K562 (cell line): ENCODE measurements around the gene APCDD1. TPM values are rescaled to one million over a fixed set of nuclear protein-coding genes. Genes with fewer than 3 reads are reported as not detected.
A peak's percentile ranks its signal among the peaks of the same experiment; 100 is the strongest.

Experiments
- ATAC-seq: fragments of 200-7000 bp; cut with Tn5 transposase; 3 replicates; pipeline ENCODE4 v1.9.1; 2020; ENCODE audit warnings: moderate library complexity
- BruUV-seq: library from RNA; stranded (reverse); fragments of 400-500 nt; replicated peaks from 2 replicates; lab custom pipeline; 2021; lab: Mats Ljungman, UMichigan
- CTCF ChIA-PET: fragments of 300-600 bp; formaldehyde crosslinking; extraction: SDS; loops from one replicate; lab custom pipeline; 2021; ENCODE audit warnings: low intra/inter-chr PET ratio; lab: Yijun Ruan, JAX
- POLR2A ChIA-PET: fragments of 300-600, 350-650 bp; sonication (Branson Sonifier 250); formaldehyde crosslinking; extraction: SDS; loops from one replicate; lab custom pipeline; 2021; ENCODE audit warnings: antibody characterized with exemption, inconsistent platforms; lab: Yijun Ruan, JAX
- DNase-seq, 4 experiments: peaks; one replicate each; pipeline versions ENCODE4 v3.0.0 to v3.0.0-alpha.2; 2011 to 2018; ENCODE audit warnings: low spot score in 3 of 4, mixed read lengths in 3 of 4; ENCODE audit errors: extremely low read depth in 1 of 4
- FAIRE-seq: peaks from 2 replicates; lab custom pipeline; 2011; peaks lifted over from hg19 to GRCh38; lab: Jason Lieb, UNC
- H2AFZ ChIP-seq: 2 replicates; pipeline ENCODE4 v1.6.0; 2011; ENCODE audit warnings: low read depth, low read length, control low read depth, inconsistent platforms
- H3K27ac ChIP-seq: fragments of 200-600 bp; 3 replicates; pipeline ENCODE4 v1.8.0; 2011; ENCODE audit warnings: low read depth, mild to moderate bottlenecking, control low read depth, inconsistent platforms, low read length, moderate library complexity, mixed read lengths; ENCODE audit errors: extremely low read depth
- H3K27me3 ChIP-seq, 2 experiments: fragments of 300-600 bp in 1 of 2; 2 replicates in 1 of 2; 3 replicates in 1 of 2; pipeline versions ENCODE4 v1.6.0 to v1.8.0; 2011; ENCODE audit warnings: inconsistent platforms in 2 of 2, low read length in 2 of 2, mild to moderate bottlenecking in 1 of 2, mixed read lengths in 1 of 2, moderate library complexity in 1 of 2; ENCODE audit not compliant: control insufficient read depth in 2 of 2, insufficient read depth in 2 of 2
- H3K36me3 ChIP-seq: fragments of 300-600 bp; 3 replicates; pipeline ENCODE4 v1.8.0; 2011; ENCODE audit warnings: mild to moderate bottlenecking, low read length, inconsistent platforms; ENCODE audit not compliant: control insufficient read depth, insufficient read depth
- H3K4me1 ChIP-seq, 2 experiments: fragments of 200-600 bp in 1 of 2; replicated peaks in 1 of 2; 2 replicates in 1 of 2; 3 replicates in 1 of 2; pipeline versions ENCODE4 v1.5.1 to v1.8.0; 2011; ENCODE audit warnings: inconsistent platforms in 2 of 2, low read length in 2 of 2, mild to moderate bottlenecking in 1 of 2, mixed read lengths in 1 of 2, moderate library complexity in 1 of 2; ENCODE audit not compliant: control insufficient read depth in 2 of 2, insufficient read depth in 2 of 2
- H3K4me2 ChIP-seq: 2 replicates; pipeline ENCODE4 v1.6.1; 2011; ENCODE audit warnings: low read length, control low read depth, inconsistent platforms, mixed read lengths; ENCODE audit not compliant: insufficient read depth
- H3K4me3 ChIP-seq: fragments of 200-600 bp; sonication (generic), shearing (Covaris generic); 2 replicates; pipeline ENCODE4 v1.5.1; 2016; ENCODE audit warnings: control low read depth, inconsistent platforms
- H3K79me2 ChIP-seq: fragments of 200-600 bp; 3 replicates; pipeline ENCODE4 v1.8.0; 2011; ENCODE audit warnings: low read length, inconsistent platforms; ENCODE audit not compliant: control insufficient read depth, insufficient read depth
- H3K9ac ChIP-seq, 2 experiments: 2 replicates each; pipeline versions ENCODE4 v1.6.0 to v1.6.1; 2011; ENCODE audit warnings: low read depth in 2 of 2, low read length in 2 of 2, control low read depth in 1 of 2, inconsistent platforms in 1 of 2, mild to moderate bottlenecking in 1 of 2, mixed read lengths in 1 of 2; ENCODE audit not compliant: insufficient read depth in 1 of 2
- H3K9me1 ChIP-seq: one replicate; pipeline ENCODE4 v1.6.0; 2011; ENCODE audit warnings: inconsistent platforms, mild to moderate bottlenecking, low read length, moderate library complexity; ENCODE audit not compliant: control insufficient read depth, insufficient read depth
- H3K9me3 ChIP-seq: replicated peaks from 2 replicates; pipeline ENCODE4 v1.5.1; 2011; ENCODE audit warnings: low read depth, low read length, inconsistent platforms; ENCODE audit not compliant: control insufficient read depth, insufficient read depth
- H4K20me1 ChIP-seq: replicated peaks from 2 replicates; pipeline ENCODE4 v1.6.1; 2011; ENCODE audit warnings: low read length, inconsistent platforms, mixed read lengths; ENCODE audit not compliant: control insufficient read depth, insufficient read depth
- ARID2 ChIP-seq: fragments of 450-650 bp; IDR thresholded peaks from 2 replicates; pipeline ENCODE4 v1.6.1; 2017; ENCODE audit warnings: antibody characterized with exemption, mild to moderate bottlenecking
- E2F5 ChIP-seq: sonication (generic); formaldehyde crosslinking; IDR thresholded peaks from 2 replicates; pipeline ENCODE4 v1.8.0; 2022; ENCODE audit warnings: mild to moderate bottlenecking, missing genetic modification reagents
- GABPB2 ChIP-seq: fragments of 250-450 bp; sonication (Bioruptor Pico); conservative IDR thresholded peaks from 2 replicates; pipeline ENCODE4 v1.5.1; 2021; ENCODE audit warnings: mild to moderate bottlenecking
- HSF4 ChIP-seq: fragments of 250-450 bp; sonication (Bioruptor Pico); IDR thresholded peaks from 2 replicates; pipeline ENCODE4 v2.1.2; 2022; ENCODE audit warnings: mild to moderate bottlenecking, moderate library complexity, borderline replicate concordance
- PKNOX1 ChIP-seq: fragments of 450-650 bp; IDR thresholded peaks from 2 replicates; pipeline ENCODE4 v1.6.1; 2016
- RCOR1 ChIP-seq, 2 experiments: IDR thresholded peaks; 2 replicates each; pipeline ENCODE4 v1.6.1; 2012; ENCODE audit warnings: low read depth in 2 of 2, low read length in 2 of 2, borderline replicate concordance in 1 of 2, improper control_type of control experiment in 1 of 2
- RFX7 ChIP-seq: fragments of 250-450 bp; sonication (Bioruptor Pico); IDR thresholded peaks from 2 replicates; pipeline ENCODE4 v1.5.1; 2021; ENCODE audit warnings: mild to moderate bottlenecking
- STAT5A ChIP-seq: IDR thresholded peaks from 2 replicates; pipeline ENCODE4 v1.6.1; 2012; ENCODE audit warnings: low read length, inconsistent platforms, borderline replicate concordance
- ZNF589 ChIP-seq: fragments of 200-800 bp; sonication (Bioruptor generic); IDR thresholded peaks from 2 replicates; pipeline ENCODE4 v1.6.1; 2016; ENCODE audit warnings: low read depth, missing genetic modification characterization, missing compliant biosample characterization
- WGBS: fragments of 100-300 bp; shearing (Covaris generic); methylation state at CpG from one replicate; pipeline ENCODE4 v1.1.6; 2016; ENCODE audit warnings: low coverage, mixed read lengths; ENCODE audit not compliant: insufficient coverage; ENCODE audit errors: missing lambda C conversion rate; 5-methylcytosine and 5-hydroxymethylcytosine counted together
- in situ Hi-C: fragments of 300-500 bp; cut with MboI; formaldehyde crosslinking; loops from 4 replicates; pipeline ENCODE4 v1.15.0; 2018; ENCODE audit warnings: inconsistent platforms, mixed read lengths
- intact Hi-C: fragments of 100-400 bp; cut with micrococcal nuclease; formaldehyde crosslinking; loops from 2 replicates; pipeline ENCODE4 v1.14.2; 2022
- polyA plus RNA-seq, 8 experiments: library from polyadenylated mRNA; depleted of rRNA in 4 of 8; stranded (reverse) in 5 of 8; unstranded in 3 of 8; fragments of >200 nt; fragmentation: Nextera tagmentation in 2 of 8; fragmentation: Illumina TruSeq in 1 of 8; extraction: Ambion mirVana in 2 of 8; extraction: Trizol in 1 of 8; gene quantifications; 2 replicates each; pipeline versions ENCODE4 v1.2.1 to v1.2.3, GENCODE V29; 2011 to 2014; ENCODE audit warnings: inconsistent platforms in 1 of 8, missing spikeins in 1 of 8
- total RNA-seq, 7 experiments: library from RNA; depleted of rRNA in 6 of 7; stranded (reverse); fragments of >200 nt in 6 of 7; fragmentation: Illumina TruSeq in 2 of 7; extraction: Trizol in 2 of 7; gene quantifications; 2 replicates each; pipeline versions ENCODE4 v1.2.1 to v1.2.3, GENCODE V29; 2011 to 2021; ENCODE audit warnings: low replicate concordance in 1 of 7
- TF ChIP-seq, protein P1 (sequence below): sonication (generic); formaldehyde crosslinking; IDR thresholded peaks from 2 replicates; pipeline ENCODE4 v1.8.0; 2023; ENCODE audit warnings: mild to moderate bottlenecking, missing genetic modification reagents
- TF ChIP-seq, protein P2 (sequence below), 2 experiments: fragments of 450-650 bp; IDR thresholded peaks; 2 replicates each; pipeline ENCODE4 v1.6.1; 2016

Gene APCDD1
- total and polyA plus RNA-seq, 9 of the 15 experiments (the other 6 are each of a cell fraction or from before 2014, with no cell fraction given) = 0.07 TPM; not detected in 8

DNA sequence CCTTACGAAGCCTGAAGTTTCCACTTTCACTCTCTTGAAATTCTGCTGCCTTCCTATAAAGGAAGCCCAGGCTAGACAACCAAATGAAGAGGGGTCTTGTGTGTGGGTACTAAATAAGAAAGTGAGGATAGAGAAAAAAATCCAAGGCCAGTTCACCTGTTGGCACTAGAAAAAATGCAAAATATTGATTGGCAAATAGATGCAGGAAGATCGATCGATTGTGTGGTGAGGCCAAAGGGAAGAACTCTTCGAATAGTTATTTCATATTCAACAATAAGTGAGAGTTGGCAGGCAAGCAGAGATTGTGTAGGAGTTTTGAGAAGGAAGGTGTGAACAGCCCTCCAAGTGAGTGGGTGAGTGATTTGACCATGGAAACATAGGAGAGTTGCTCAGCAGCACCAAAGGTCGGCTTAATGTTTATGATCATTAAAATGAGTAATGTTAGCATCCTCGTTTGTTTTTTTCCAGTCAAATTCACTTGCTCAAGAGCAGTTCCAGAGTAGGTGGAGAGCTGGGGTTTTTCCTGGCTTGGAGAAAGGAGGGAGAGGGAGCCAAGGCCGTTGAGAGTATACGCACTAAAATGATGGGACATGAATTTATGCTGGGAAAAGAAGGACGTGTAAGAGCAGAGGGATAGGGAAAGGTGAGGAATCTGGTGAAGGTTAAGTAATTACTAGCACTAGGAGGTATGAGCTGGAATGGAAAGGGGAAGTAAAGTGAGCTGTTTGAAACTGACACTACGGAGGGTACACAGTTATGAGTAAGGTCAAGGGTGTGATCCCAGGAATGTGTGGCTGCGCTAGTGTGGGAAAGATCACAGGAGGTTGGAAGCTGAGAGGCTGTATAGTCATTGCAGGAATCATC is 70.3 kb downstream of the APCDD1 start (continued):
- no peak for TF ChIP-seq E2F5 (CRISPR knock-in tag)

GRCh38 chr18:10525371-10525691 is 70.9 kb downstream of the APCDD1 start:
- ChIA-PET CTCF (no interaction called here), POLR2A (interaction anchor here (0.6 to 1.4 kb wide), 4 partner anchors 9 to 254 kb away, joined by 3 to 12 read pairs (median 4); no protein-coding TSS in a partner anchor)
- in situ Hi-C loops (no loop called here), intact Hi-C loops (loop anchor here (10.0 kb wide), 1 partner anchor 821 kb away; the partner anchor contains the start of gene RAB31)
- H3K4me2 ChIP-seq = peak overlapping the region; percentile 98
- H3K27ac ChIP-seq = no peak overlapping the region
- no TSS peak for BruUV-seq
- peaks cover 41% of the 10 kb centered on the region for H3K79me2 ChIP-seq
- ATAC-seq (no peak), FAIRE-seq (no peak), DNase-seq (no peak)
- H3K36me3 ChIP-seq = peaks cover 3% of the 10 kb centered on the region; the same call in 1 of the 3 replicates
- H3K4me3 ChIP-seq = peak overlapping the region; percentile 77
- no peaks in the 10 kb centered on the region for H3K9me3 ChIP-seq
- no peaks in the 10 kb centered on the region for H3K9me1 ChIP-seq
- 84% methylated on average over 7 of the region's 7 CpGs for WGBS
- peak overlapping the region in 1 of 2 experiments; percentile 78; a peak in 2 of 4 replicates for H3K9ac ChIP-seq
- H4K20me1 ChIP-seq = peaks cover 10% of the 10 kb centered on the region; the same call in 1 of the 2 replicates
- no peaks in the 10 kb centered on the region for H3K27me3 ChIP-seq
- peaks cover 9 to 27% of the 10 kb centered on the region in 2 experiments for H3K4me1 ChIP-seq
- H2AFZ ChIP-seq = peak overlapping the region; percentile 93
- TF ChIP-seq RFX7 (no peak), HSF4 (no peak), ARID2 (no peak), STAT5A (no peak), RCOR1 (IDR thresholded peaks at IDR 0.05; ENCODE audit: borderline replicate concordance in 1 of 2, low read depth in 2 of 2, low read length in 2 of 2) (no peak), PKNOX1 (no peak), ZNF589 (CRISPR knock-in tag) (0 out of 2 replicates have a peak, but pooled peaks have one; percentile 51), GABPB2 (CRISPR knock-in tag) (no peak)
- TF ChIP-seq, protein P1, sequence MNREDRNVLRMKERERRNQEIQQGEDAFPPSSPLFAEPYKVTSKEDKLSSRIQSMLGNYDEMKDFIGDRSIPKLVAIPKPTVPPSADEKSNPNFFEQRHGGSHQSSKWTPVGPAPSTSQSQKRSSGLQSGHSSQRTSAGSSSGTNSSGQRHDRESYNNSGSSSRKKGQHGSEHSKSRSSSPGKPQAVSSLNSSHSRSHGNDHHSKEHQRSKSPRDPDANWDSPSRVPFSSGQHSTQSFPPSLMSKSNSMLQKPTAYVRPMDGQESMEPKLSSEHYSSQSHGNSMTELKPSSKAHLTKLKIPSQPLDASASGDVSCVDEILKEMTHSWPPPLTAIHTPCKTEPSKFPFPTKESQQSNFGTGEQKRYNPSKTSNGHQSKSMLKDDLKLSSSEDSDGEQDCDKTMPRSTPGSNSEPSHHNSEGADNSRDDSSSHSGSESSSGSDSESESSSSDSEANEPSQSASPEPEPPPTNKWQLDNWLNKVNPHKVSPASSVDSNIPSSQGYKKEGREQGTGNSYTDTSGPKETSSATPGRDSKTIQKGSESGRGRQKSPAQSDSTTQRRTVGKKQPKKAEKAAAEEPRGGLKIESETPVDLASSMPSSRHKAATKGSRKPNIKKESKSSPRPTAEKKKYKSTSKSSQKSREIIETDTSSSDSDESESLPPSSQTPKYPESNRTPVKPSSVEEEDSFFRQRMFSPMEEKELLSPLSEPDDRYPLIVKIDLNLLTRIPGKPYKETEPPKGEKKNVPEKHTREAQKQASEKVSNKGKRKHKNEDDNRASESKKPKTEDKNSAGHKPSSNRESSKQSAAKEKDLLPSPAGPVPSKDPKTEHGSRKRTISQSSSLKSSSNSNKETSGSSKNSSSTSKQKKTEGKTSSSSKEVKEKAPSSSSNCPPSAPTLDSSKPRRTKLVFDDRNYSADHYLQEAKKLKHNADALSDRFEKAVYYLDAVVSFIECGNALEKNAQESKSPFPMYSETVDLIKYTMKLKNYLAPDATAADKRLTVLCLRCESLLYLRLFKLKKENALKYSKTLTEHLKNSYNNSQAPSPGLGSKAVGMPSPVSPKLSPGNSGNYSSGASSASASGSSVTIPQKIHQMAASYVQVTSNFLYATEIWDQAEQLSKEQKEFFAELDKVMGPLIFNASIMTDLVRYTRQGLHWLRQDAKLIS (CRISPR knock-in tag) = no peak
- TF ChIP-seq, protein P2, sequence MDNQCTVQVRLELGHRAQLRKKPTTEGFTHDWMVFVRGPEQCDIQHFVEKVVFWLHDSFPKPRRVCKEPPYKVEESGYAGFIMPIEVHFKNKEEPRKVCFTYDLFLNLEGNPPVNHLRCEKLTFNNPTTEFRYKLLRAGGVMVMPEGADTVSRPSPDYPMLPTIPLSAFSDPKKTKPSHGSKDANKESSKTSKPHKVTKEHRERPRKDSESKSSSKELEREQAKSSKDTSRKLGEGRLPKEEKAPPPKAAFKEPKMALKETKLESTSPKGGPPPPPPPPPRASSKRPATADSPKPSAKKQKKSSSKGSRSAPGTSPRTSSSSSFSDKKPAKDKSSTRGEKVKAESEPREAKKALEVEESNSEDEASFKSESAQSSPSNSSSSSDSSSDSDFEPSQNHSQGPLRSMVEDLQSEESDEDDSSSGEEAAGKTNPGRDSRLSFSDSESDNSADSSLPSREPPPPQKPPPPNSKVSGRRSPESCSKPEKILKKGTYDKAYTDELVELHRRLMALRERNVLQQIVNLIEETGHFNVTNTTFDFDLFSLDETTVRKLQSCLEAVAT (IDR thresholded peaks at IDR 0.05) = peak in 1 of 2 experiments; percentile 89; a peak in 2 of 4 replicates
